Calu3 (cell line): ENCODE measurements around the gene ILDR2. TPM values are rescaled to one million over a fixed set of nuclear protein-coding genes. Genes with fewer than 3 reads are reported as not detected.

Experiments
- BruUV-seq: library from RNA; stranded (reverse); fragments of 400-500 nt; replicated peaks from 2 replicates; lab custom pipeline; 2021; lab: Mats Ljungman, UMichigan
- CTCF ChIA-PET: fragments of 300-600 bp; sonication (Branson Sonifier 250); formaldehyde crosslinking; loops from one replicate; lab custom pipeline; 2022; ENCODE audit warnings: antibody characterized with exemption; lab: Charles Lee
- DNase-seq: peaks from one replicate; pipeline ENCODE4 v3.0.0; 2022
- H3K27ac Mint-ChIP-seq: one replicate; pipeline ENCODE4 v1.8.0; 2022; ENCODE audit warnings: mixed read lengths; ENCODE audit not compliant: unreplicated experiment
- H3K27me3 Mint-ChIP-seq: one replicate; pipeline ENCODE4 v1.8.0; 2022; ENCODE audit warnings: mixed read lengths; ENCODE audit not compliant: unreplicated experiment
- H3K36me3 Mint-ChIP-seq: one replicate; pipeline ENCODE4 v1.8.0; 2022; ENCODE audit warnings: mild to moderate bottlenecking, moderate library complexity, mixed read lengths; ENCODE audit not compliant: insufficient read depth, unreplicated experiment
- H3K4me1 Mint-ChIP-seq: one replicate; pipeline ENCODE4 v1.8.0; 2022; ENCODE audit warnings: mild to moderate bottlenecking, low read depth, mixed read lengths; ENCODE audit not compliant: unreplicated experiment
- H3K4me3 Mint-ChIP-seq: one replicate; pipeline ENCODE4 v1.8.0; 2022; ENCODE audit warnings: mild to moderate bottlenecking, low read depth, moderate library complexity, mixed read lengths; ENCODE audit not compliant: unreplicated experiment
- H3K9me3 Mint-ChIP-seq: one replicate; pipeline ENCODE4 v1.8.0; 2022; ENCODE audit warnings: low read depth, mixed read lengths; ENCODE audit not compliant: unreplicated experiment
- intact Hi-C: fragments of 100-400 bp; cut with micrococcal nuclease; formaldehyde crosslinking; loops from one replicate; pipeline ENCODE4 v1.10.0; 2022; ENCODE audit not compliant: unreplicated experiment
- total RNA-seq: library from RNA; stranded (reverse); gene quantifications from 2 replicates; pipeline ENCODE4 v1.2.3, GENCODE V29; 2022
- TF ChIP-seq, protein P1 (sequence below): fragments of 200-600 bp; IDR thresholded peaks from one replicate; pipeline ENCODE4 v1.8.0; 2022; ENCODE audit warnings: antibody characterized with exemption; ENCODE audit not compliant: unreplicated experiment

ILDR2 gene
- total RNA-seq, 1 experiment from 2014 or later: 1.9 TPM

- no TSS peak for BruUV-seq
- H3K27ac Mint-ChIP-seq: no peak overlapping the region
- no peaks in the 10 kb centered on the region for H3K27me3 Mint-ChIP-seq
Observed at GRCh38 chr1:167002354-167002753, 27.0 kb upstream of the ILDR2 start.

GRCh38 chr1:167000546-167000945 is 25.2 kb upstream of the ILDR2 start:
- no peak overlapping the region for H3K4me3 Mint-ChIP-seq
- peaks cover 16% of the 10 kb centered on the region for H3K4me1 Mint-ChIP-seq
- H3K27me3 Mint-ChIP-seq: no peaks in the 10 kb centered on the region
- CTCF ChIA-PET: no interaction called here
- no peak for DNase-seq
- no peaks in the 10 kb centered on the region for H3K9me3 Mint-ChIP-seq
- H3K27ac Mint-ChIP-seq: no peak overlapping the region
- intact Hi-C loops: no loop called here
- TF ChIP-seq, protein P1, sequence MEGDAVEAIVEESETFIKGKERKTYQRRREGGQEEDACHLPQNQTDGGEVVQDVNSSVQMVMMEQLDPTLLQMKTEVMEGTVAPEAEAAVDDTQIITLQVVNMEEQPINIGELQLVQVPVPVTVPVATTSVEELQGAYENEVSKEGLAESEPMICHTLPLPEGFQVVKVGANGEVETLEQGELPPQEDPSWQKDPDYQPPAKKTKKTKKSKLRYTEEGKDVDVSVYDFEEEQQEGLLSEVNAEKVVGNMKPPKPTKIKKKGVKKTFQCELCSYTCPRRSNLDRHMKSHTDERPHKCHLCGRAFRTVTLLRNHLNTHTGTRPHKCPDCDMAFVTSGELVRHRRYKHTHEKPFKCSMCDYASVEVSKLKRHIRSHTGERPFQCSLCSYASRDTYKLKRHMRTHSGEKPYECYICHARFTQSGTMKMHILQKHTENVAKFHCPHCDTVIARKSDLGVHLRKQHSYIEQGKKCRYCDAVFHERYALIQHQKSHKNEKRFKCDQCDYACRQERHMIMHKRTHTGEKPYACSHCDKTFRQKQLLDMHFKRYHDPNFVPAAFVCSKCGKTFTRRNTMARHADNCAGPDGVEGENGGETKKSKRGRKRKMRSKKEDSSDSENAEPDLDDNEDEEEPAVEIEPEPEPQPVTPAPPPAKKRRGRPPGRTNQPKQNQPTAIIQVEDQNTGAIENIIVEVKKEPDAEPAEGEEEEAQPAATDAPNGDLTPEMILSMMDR: no peak
- no peaks in the 10 kb centered on the region for H3K36me3 Mint-ChIP-seq
- no TSS peak for BruUV-seq

More at GRCh38 chr1:167002354-167002753, 27.0 kb upstream of the ILDR2 start:
- DNase-seq: no peak
- no peaks in the 10 kb centered on the region for H3K9me3 Mint-ChIP-seq
- intact Hi-C loops: no loop called here
- no peak overlapping the region for H3K4me3 Mint-ChIP-seq
- H3K36me3 Mint-ChIP-seq: no peaks in the 10 kb centered on the region
- TF ChIP-seq, protein P1: no peak
- H3K4me1 Mint-ChIP-seq: peaks cover 16% of the 10 kb centered on the region
- CTCF ChIA-PET: no interaction called here

GRCh38 chr1:166999500-167000055 is 24.2 kb upstream of the ILDR2 start:
- BruUV-seq: no TSS peak
- Mint-ChIP-seq H3K27ac (no peak overlapping the region), H3K4me3 (no peak overlapping the region), H3K9me3 (no peaks in the 10 kb centered on the region), H3K36me3 (no peaks in the 10 kb centered on the region), H3K27me3 (no peaks in the 10 kb centered on the region), H3K4me1 (peaks cover 16% of the 10 kb centered on the region)
- CTCF ChIA-PET: interaction anchor here (0.7 kb wide), 1 partner anchor 91 kb away, joined by 4 read pairs; no protein-coding TSS in a partner anchor
- no peak for DNase-seq
- TF ChIP-seq, protein P1: no peak
- intact Hi-C loops: no loop called here

DNA sequence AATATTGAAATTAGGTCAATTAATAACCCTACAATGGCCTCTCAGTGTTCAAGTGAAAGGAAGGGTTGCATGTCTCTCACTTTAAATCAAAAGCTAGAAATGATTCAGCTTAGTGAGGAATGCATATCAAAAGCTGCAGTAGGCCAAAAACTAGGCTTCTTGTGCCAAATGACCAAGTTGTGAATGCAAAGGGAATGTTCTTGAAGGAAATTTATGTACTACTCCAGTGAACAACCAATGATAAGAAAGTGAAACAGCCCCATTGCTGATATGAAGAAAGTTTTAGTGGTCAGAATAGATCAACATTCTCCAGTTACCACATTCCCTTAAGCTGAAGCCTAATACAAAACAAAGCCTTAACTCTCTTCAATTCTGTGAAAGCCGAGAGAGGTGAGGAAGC is 23.7 kb upstream of the ILDR2 start:
- BruUV-seq: no TSS peak
- no peak for DNase-seq
- TF ChIP-seq, protein P1: no peak
- H3K36me3 Mint-ChIP-seq: no peaks in the 10 kb centered on the region
- peaks cover 12% of the 10 kb centered on the region for H3K4me1 Mint-ChIP-seq
- H3K27ac Mint-ChIP-seq: no peak overlapping the region
- no peaks in the 10 kb centered on the region for H3K27me3 Mint-ChIP-seq
- no peak overlapping the region for H3K4me3 Mint-ChIP-seq
- intact Hi-C loops: no loop called here
- H3K9me3 Mint-ChIP-seq: no peaks in the 10 kb centered on the region
- CTCF ChIA-PET: no interaction called here
